DOHH2 (cell line): ENCODE measurements around the gene SYT11.

Source experiments
- EZH2phosphoT487 ChIP-seq: fragments of 200-600 bp; sonication (generic); IDR thresholded peaks from 2 replicates; pipeline ENCODE4 v1.6.1; 2017; ENCODE audit warnings: borderline replicate concordance, mild to moderate bottlenecking, antibody characterized with exemption, low read length, moderate library complexity, mixed read lengths
- TF ChIP-seq, protein P1 (sequence below): fragments of 200-600 bp; sonication (generic); IDR thresholded peaks from one replicate; pipeline ENCODE4 v1.5.1; 2014; ENCODE audit warnings: antibody characterized with exemption, mild to moderate bottlenecking, low read depth, low read length; ENCODE audit not compliant: poor library complexity, severe bottlenecking

- TF ChIP-seq, protein P1, sequence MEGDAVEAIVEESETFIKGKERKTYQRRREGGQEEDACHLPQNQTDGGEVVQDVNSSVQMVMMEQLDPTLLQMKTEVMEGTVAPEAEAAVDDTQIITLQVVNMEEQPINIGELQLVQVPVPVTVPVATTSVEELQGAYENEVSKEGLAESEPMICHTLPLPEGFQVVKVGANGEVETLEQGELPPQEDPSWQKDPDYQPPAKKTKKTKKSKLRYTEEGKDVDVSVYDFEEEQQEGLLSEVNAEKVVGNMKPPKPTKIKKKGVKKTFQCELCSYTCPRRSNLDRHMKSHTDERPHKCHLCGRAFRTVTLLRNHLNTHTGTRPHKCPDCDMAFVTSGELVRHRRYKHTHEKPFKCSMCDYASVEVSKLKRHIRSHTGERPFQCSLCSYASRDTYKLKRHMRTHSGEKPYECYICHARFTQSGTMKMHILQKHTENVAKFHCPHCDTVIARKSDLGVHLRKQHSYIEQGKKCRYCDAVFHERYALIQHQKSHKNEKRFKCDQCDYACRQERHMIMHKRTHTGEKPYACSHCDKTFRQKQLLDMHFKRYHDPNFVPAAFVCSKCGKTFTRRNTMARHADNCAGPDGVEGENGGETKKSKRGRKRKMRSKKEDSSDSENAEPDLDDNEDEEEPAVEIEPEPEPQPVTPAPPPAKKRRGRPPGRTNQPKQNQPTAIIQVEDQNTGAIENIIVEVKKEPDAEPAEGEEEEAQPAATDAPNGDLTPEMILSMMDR, result no peak
- no peak for TF ChIP-seq EZH2phosphoT487
Measured at GRCh38 chr1:155873860-155874259, 14.5 kb downstream of the SYT11 start.
